Stimulated activated CD8-positive, alpha-beta memory T cell treated with anti-CD3 and anti-CD28 coated beads, Interleukin-7, amount 100 ng/mL, for 4 hours (primary cell): ENCODE results near the gene USP43.
A peak's percentile ranks its signal among the peaks of the same experiment; 100 is the strongest.
"Not testable (repeated sequence)": the region's sequence is repeated elsewhere in the genome, so short reads cannot be mapped to it uniquely, and the experiment has no call there.

Source experiments
- DNase-seq, 2 donors: peaks; one replicate each; pipeline ENCODE4 v3.0.0-alpha.2; 2020; ENCODE audit warnings: low read depth in 2 of 2

USP43 gene

GRCh38 chr17:9644910-9645751, at the start of gene USP43:
TSS of gene USP43 (plus strand) at chr17:9645517. CDS start at chr17:9645633, 116 bp downstream.
- peak in 1 of 2 donors; percentile 25 for DNase-seq

- DNase-seq, result not testable (repeated sequence)
These were observed 47.7 kb upstream of the USP43 start for GRCh38 chr17:9597638-9598037.

GRCh38 chr17:9598661-9599060, 46.7 kb upstream of the USP43 start:
- DNase-seq, result no peak

GRCh38 chr17:9604583-9604982, 40.7 kb upstream of the USP43 start:
- DNase-seq, result not testable (repeated sequence)

GRCh38 chr17:9606453-9606852, 38.9 kb upstream of the USP43 start:
- DNase-seq, result no peak

GRCh38 chr17:9607058-9607457, 38.3 kb upstream of the USP43 start:
- DNase-seq, result not testable (repeated sequence)

GRCh38 chr17:9611557-9611956, 33.8 kb upstream of the USP43 start:
- DNase-seq, result no peak

- no peak for DNase-seq
These were observed 33.3 kb upstream of the USP43 start for GRCh38 chr17:9612006-9612405.

GRCh38 chr17:9615486-9615885, 29.8 kb upstream of the USP43 start:
- no peak for DNase-seq

GRCh38 chr17:9622961-9623360, 22.4 kb upstream of the USP43 start:
- DNase-seq, result no peak

GRCh38 chr17:9628509-9628908, 16.8 kb upstream of the USP43 start:
- DNase-seq, result no peak

GRCh38 chr17:9632741-9633140, 12.6 kb upstream of the USP43 start:
- no peak for DNase-seq

GRCh38 chr17:9635340-9635739, 10.0 kb upstream of the USP43 start:
- no peak for DNase-seq

- no peak for DNase-seq
These were observed 8.8 kb upstream of the USP43 start for GRCh38 chr17:9636501-9636900.

- not testable (repeated sequence) for DNase-seq
These were observed 4.9 kb upstream of the USP43 start for GRCh38 chr17:9640388-9640787.

- no peak for DNase-seq
These were observed 1.7 kb upstream of the USP43 start for GRCh38 chr17:9643611-9644010.

- DNase-seq, result peak in 1 of 2 donors; percentile 15
These were observed 681 bp downstream of the USP43 start for GRCh38 chr17:9645851-9646545.

- DNase-seq, result no peak
These were observed 1.2 kb downstream of the USP43 start for GRCh38 chr17:9646546-9646885.

- DNase-seq, result no peak
These were observed 1.7 kb downstream of the USP43 start for GRCh38 chr17:9647014-9647413.

- DNase-seq, result no peak
These were observed 3.3 kb downstream of the USP43 start for GRCh38 chr17:9648521-9649110.

- no peak for DNase-seq
These were observed 13.4 kb downstream of the USP43 start for GRCh38 chr17:9658593-9659211.

GRCh38 chr17:9661027-9661426, 15.7 kb downstream of the USP43 start:
- DNase-seq, result no peak
